Ascending aorta (tissue), 2 donors: ENCODE measurements around the gene RAB40C. TPM values are rescaled to one million over a fixed set of nuclear protein-coding genes. Genes with fewer than 3 reads are reported as not detected.

Experiments
- DNase-seq, 2 donors: peaks; one replicate each; pipeline ENCODE4 v3.0.0-alpha.2; 2019; ENCODE audit warnings: low spot score in 2 of 2
- H3K27ac ChIP-seq, 2 donors: fragments of 200-600 bp; sonication (generic); one replicate each; pipeline ENCODE4 v1.5.1; 2016 to 2017; ENCODE audit warnings: mild to moderate bottlenecking in 1 of 2
- H3K27me3 ChIP-seq: fragments of 200-600 bp; sonication (generic); one replicate; pipeline ENCODE4 v1.5.1; 2017
- H3K36me3 ChIP-seq, 2 donors: fragments of 200-600 bp; sonication (generic); one replicate each; pipeline ENCODE4 v1.5.1; 2016
- H3K4me1 ChIP-seq, 2 donors: fragments of 200-600 bp; sonication (generic); one replicate each; pipeline ENCODE4 v1.5.1; 2016 to 2017; ENCODE audit warnings: mild to moderate bottlenecking in 1 of 2
- H3K4me3 ChIP-seq, 2 donors: fragments of 200-600 bp; sonication (generic); one replicate each; pipeline ENCODE4 v1.5.1; 2016 to 2017; ENCODE audit warnings: mild to moderate bottlenecking in 1 of 2
- H3K9me3 ChIP-seq, 2 donors: fragments of 200-600 bp; sonication (generic); one replicate each; pipeline ENCODE4 v1.5.1; 2016
- intact Hi-C: fragments of 100-400 bp; cut with DNase I; formaldehyde crosslinking; loops from one replicate; pipeline ENCODE4 v1.15.1; 2023
- total RNA-seq: library from RNA; depleted of rRNA; stranded (reverse); fragments of >200 nt; gene quantifications from one replicate; pipeline ENCODE4 v1.1.0, GENCODE V29; 2016
- TF ChIP-seq, protein P1 (sequence below), 3 experiments: fragments of 200-600 bp in 2 of 3; fragments of 450-650 bp in 1 of 3; sonication (generic) in 2 of 3; IDR thresholded peaks; one replicate each; pipeline ENCODE4 v1.5.1; 2016 to 2019; ENCODE audit warnings: antibody characterized with exemption in 3 of 3, mild to moderate bottlenecking in 1 of 3, moderate library complexity in 1 of 3

RAB40C gene
- total RNA-seq, 1 donor from 2014 or later: 29.8 TPM

DNA sequence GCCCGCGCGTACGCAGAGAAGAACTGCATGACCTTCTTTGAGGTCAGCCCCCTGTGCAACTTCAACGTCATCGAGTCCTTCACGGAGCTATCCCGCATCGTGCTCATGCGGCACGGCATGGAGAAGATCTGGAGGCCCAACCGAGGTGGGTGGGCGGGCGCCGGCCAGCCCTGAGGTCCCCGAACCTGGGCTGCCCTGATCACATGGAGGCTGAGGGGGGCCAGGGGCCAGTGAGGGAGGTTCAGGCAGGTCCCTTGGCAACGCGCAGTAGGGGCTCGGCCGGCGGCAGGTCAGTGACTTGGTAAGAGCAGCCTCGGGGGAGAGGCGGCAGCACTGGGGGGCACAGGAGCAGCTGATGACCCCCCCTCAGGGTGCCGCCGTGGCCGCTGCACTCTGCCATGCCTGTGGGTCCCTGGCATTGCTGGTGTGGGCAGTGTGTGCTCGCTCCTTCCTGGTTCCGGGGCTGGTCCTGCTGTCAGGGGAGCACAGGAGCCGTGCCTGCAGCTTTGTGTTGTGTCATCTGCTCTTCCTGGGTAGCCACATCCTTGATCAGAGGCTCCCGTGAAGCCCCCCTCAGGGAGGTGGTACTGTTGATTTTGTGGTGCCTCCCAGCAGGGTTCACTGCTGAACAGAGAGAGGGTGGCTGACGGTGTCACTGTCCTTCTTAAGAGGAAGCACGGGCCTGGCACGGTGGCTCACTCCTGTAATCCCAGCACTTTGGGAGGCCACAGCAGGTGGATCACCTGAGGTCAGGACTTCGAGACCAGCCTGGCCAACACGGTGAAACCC lies 36.3 kb downstream of the RAB40C start:
- Histone ChIP-seq H3K9me3 (no peaks in the 10 kb centered on the region), H3K27ac (no peak overlapping the region), H3K4me1 (peaks cover 0 to 5% of the 10 kb centered on the region in 2 donors), H3K4me3 (no peak overlapping the region), H3K36me3 (peaks cover 26 to 39% of the 10 kb centered on the region in 2 donors), H3K27me3 (no peaks in the 10 kb centered on the region)
- no peak for DNase-seq
- intact Hi-C loops: no loop called here
- TF ChIP-seq, protein P1, sequence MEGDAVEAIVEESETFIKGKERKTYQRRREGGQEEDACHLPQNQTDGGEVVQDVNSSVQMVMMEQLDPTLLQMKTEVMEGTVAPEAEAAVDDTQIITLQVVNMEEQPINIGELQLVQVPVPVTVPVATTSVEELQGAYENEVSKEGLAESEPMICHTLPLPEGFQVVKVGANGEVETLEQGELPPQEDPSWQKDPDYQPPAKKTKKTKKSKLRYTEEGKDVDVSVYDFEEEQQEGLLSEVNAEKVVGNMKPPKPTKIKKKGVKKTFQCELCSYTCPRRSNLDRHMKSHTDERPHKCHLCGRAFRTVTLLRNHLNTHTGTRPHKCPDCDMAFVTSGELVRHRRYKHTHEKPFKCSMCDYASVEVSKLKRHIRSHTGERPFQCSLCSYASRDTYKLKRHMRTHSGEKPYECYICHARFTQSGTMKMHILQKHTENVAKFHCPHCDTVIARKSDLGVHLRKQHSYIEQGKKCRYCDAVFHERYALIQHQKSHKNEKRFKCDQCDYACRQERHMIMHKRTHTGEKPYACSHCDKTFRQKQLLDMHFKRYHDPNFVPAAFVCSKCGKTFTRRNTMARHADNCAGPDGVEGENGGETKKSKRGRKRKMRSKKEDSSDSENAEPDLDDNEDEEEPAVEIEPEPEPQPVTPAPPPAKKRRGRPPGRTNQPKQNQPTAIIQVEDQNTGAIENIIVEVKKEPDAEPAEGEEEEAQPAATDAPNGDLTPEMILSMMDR (IDR thresholded peaks at IDR 0.05): no peak

GRCh38 chr16:626787-627453 lies 37.1 kb downstream of the RAB40C start:
- H3K27ac ChIP-seq: no peak overlapping the region
- intact Hi-C loops: no loop called here
- DNase-seq: no peak
- H3K36me3 ChIP-seq: peaks cover 26 to 39% of the 10 kb centered on the region in 2 donors
- TF ChIP-seq, protein P1 (IDR thresholded peaks at IDR 0.05): no peak
- H3K27me3 ChIP-seq: no peaks in the 10 kb centered on the region
- no peaks in the 10 kb centered on the region for H3K9me3 ChIP-seq
- H3K4me1 ChIP-seq: peaks cover 0 to 5% of the 10 kb centered on the region in 2 donors
- H3K4me3 ChIP-seq: no peak overlapping the region

DNA sequence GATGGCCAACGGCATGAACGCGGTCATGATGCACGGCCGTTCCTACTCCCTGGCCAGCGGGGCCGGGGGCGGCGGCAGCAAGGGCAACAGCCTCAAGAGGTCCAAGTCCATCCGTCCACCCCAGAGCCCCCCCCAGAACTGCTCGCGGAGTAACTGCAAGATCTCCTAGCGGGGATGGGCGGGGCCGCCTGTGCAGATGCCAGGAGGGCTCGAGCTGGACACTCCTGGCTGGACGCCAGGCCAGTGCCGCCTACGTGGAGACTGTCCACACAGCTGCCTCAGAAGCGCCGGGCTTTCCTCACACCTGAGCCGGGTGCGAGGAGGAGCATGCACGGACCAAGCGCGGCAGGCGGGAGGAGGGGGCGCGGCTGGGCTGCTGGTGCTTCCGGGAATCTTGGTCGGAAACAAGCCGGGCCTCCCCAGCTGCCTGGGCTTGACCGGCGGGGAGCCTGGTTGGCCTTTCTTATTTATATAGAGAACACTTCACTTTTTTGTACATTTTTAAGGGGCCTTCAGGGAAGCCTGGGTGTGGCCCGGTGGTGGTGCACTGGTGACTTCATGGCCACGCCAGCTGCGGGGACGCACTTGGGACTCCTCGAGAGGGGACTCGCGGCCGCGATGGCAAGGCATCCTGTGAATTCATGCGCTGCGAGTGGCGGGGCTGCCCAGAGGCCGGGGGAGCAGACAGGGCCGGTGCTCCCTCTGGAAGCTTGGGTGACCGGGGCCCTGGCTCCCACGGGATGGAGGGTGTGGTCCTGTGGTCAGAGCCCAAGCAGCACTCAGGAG lies 37.8 kb downstream of the RAB40C start:
- Histone ChIP-seq H3K4me1 (peaks cover 0 to 5% of the 10 kb centered on the region in 2 donors), H3K27me3 (no peaks in the 10 kb centered on the region), H3K36me3 (peaks cover 26 to 39% of the 10 kb centered on the region in 2 donors), H3K27ac (no peak overlapping the region), H3K9me3 (no peaks in the 10 kb centered on the region), H3K4me3 (no peak overlapping the region)
- no peak for DNase-seq
- intact Hi-C loops: no loop called here
- TF ChIP-seq, protein P1 (IDR thresholded peaks at IDR 0.05): no peak

- Histone ChIP-seq H3K4me1 (peaks cover 0 to 5% of the 10 kb centered on the region in 2 donors), H3K9me3 (no peaks in the 10 kb centered on the region), H3K4me3 (no peak overlapping the region), H3K27me3 (no peaks in the 10 kb centered on the region), H3K27ac (no peak overlapping the region), H3K36me3 (peaks cover 31 to 46% of the 10 kb centered on the region in 2 donors)
- no peak for DNase-seq
- TF ChIP-seq, protein P1 (IDR thresholded peaks at IDR 0.05): no peak
- intact Hi-C loops: no loop called here
These were observed 38.6 kb downstream of the RAB40C start for GRCh38 chr16:628321-629061.

DNA sequence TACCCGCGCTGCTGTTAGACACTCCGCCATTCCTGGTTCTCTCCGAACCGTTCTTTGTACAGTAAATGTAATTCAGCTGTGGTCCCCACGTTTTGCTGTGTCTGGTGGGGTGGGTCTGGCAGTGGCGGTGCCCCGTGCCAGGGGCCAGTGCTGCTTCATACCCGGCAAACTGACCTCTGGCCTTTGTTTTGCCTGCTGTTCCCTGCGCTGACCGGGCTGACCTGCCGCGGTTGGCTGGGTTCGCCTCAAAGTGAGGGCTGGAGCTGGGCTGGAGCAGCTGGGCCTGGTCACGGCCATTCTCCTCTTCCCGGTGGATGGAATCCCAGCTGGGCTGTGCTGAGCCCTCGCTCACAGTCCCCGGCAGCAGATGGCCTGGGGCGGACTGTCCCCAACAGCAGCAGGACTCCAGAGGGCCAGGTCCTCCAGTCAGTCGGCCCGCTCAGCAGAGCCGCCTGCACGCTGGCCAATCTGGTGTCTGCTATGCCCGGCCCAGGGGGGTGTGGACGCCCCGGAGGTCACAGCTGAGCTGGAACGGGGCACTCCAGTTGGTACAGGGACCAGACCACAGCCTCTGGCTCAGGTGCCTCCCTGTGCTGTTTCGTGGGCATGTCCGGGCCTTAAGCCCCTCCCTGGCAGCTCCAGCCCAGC lies 39.4 kb downstream of the RAB40C start:
- H3K36me3 ChIP-seq: peaks cover 39 to 55% of the 10 kb centered on the region in 2 donors
- H3K27ac ChIP-seq: no peak overlapping the region
- H3K9me3 ChIP-seq: no peaks in the 10 kb centered on the region
- TF ChIP-seq, protein P1 (IDR thresholded peaks at IDR 0.05): no peak
- no peak for DNase-seq
- intact Hi-C loops: no loop called here
- peaks cover 0 to 5% of the 10 kb centered on the region in 2 donors for H3K4me1 ChIP-seq
- H3K4me3 ChIP-seq: no peak overlapping the region
- no peaks in the 10 kb centered on the region for H3K27me3 ChIP-seq
